Stimulated activated CD8-positive, alpha-beta memory T cell treated with anti-CD3 and anti-CD28 coated beads, Interleukin-15, amount 100 ng/mL, for 1 hour (primary cell): Measurements from ENCODE around the gene OGFOD3.

ENCODE experiments used
- DNase-seq: peaks from one replicate; pipeline ENCODE4 v3.0.0-alpha.2; 2020; ENCODE audit warnings: low read depth

The OGFOD3 gene

DNA sequence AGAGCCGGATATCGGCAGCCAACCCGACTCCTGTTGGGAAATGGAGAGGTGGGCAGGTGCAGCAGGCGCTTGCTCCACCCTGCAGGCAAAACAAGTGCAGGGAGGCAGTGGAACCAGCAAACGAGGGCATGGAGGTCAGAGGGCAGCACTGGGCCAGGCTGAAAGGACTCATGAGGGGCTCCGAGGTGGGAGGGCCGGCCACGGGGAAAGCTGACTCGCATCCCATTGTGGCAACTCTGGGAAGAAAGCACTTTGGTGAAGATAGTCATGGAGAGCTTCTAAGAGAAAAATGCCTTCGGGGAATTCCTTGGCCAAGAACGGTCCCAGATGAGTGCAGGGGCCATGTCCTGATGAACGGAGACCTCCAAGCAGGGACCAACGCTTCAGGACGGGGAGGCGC is 27.7 kb upstream of the OGFOD3 start:
- DNase-seq, result no peak

DNA sequence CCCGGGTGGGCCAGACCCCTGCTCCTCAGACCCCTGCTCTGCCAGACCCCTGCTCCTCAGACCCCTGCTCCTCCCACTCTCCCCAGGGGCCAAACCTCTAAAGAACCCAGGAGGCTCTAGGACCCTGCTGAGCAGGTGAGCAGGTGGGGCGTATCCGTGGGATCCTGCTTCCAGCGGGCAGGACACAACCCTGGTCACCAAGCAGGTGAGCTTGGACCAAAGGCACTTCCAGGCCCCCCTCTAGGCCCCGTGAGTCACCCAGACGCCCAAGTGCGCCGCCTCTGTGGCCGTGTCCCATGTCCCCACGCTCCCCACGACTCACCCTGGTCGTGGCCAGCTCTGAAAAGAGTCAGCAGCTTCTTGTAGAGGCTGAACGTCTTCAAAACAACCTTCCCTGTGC is 27.2 kb upstream of the OGFOD3 start:
- DNase-seq, result no peak

DNA sequence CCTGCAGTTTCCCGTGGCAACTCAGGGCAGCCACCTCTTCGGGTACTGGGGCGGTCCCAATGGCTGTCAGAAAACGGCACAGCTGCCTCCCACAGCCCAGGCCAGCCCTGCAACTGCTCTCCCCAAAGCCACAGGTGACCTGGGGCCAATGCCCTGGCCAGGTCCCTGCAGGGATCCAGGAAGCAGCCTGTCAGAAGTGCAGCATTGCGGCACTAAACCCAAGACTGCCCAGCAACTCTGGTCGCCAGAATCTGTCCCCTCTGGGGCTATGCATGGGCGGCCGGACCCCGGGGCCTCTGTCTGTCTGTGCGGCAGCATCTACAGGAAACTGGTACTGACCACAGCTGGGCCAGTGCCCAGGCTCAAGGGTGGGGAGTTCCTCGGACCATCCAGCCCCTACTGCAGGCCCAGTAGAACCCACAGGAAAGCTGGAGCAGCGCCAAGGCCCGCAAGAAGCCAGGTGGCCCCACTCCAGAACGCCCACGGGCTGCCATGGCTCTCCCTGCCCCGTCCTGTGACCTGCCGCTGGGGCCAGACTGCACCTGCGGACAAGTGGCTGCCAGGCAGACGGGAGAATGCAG is 26.6 kb upstream of the OGFOD3 start:
- DNase-seq, result no peak

DNA sequence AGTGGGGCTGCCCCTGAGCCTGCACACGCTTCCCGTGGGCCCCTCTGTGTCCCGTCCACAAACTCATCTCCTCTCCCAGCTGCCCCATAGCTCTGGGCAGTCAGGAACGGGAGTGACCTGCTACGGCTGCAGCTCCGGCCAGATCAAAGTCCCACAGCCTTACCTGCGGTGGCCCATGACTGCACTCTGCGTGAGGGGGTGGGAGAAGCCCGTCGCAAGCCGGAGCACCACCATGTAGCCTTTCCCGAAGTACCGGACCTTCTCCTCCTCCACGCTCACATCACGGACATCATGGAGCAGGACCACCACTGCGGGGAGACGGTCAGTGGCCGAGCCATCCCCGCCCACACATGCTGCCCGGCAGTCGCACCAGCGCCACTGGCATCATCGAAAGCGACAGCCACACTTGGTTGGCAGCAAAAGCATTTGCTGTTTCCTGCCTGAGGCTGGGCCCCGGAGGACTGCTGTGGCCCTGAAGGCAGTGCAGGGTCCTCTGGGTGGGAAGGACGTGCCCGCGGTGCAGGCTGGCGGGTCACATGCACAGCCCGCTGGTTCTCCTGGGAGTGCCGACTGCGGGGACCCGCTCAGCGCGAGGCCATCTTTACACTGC is 26.0 kb upstream of the OGFOD3 start:
- DNase-seq, result no peak

DNA sequence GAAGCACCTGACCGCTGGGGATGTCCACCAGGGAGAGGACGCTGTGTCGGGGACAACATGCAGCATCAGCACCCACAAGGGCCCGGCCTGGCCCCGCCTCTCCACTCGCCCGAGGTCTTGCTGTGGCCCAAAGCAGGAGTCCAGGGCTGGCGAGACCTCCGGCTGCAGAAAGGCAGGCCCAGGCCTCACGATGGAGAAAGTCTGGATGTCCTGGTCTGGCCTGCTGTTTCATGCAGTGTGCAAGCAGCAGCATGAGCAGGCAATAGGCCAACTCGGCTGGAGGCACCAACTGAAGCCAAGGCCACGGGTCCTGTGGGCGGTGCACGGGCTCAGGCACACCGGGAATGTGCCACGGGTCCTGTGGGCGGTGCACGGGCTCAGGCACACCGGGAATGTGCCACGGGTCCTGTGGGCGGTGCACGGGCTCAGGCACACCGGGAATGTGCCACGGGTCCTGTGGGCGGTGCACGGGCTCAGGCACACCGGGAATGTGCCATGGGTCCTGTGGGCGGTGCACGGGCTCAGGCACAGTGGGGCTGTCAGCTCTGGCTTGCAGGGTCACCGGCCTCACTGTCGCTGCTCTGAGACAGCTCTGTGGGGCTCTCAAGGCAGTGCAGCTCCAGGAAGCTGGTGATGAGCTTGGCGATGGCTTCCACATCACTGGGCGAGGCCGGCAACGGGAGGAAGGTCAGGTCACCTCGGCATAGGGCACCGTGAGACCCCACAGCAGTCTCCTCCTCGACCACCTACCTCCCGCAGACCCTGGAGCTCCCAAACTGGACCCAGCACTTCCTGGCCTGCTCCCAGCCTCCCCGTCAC is 25.3 kb upstream of the OGFOD3 start:
- DNase-seq, result no peak

DNA sequence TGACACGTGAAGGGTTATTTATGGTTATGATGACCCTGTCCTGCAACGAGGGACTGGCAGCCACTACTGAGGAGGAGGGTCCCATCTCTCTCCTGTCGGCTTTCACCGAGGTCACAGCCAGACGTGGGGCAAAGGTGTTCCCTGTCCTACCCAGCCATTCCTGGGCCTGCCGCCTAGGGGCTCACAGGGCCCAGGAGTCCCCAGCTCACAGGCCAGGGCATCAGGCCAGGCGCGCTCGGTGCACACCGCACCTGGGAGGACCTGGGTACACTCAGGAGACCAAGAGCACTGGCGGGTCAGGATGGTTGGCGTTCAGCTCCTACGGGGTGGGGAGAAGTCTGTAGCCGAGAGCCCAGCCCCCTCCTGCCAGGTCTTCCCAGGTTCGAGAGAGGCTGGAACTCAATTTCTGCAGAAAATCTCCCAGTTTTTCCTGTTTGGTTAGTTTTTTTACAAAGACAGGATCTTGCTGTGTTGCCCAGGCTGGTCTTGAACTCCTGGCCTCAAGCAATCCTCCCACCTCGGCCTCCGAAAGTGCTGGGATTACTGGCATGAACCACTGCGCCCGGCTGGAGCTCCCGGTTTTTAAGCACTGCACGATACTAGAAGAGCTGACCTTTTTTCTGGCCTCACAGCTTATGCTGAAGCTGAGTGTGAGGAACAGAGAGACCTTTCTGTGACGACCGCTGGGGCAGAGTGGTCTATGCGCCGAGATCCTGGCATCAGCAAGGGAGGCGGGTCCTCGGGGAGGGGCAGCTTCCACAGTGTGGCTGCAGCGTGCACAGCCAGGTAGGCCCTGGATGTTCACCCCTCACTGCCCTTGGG is 24.5 kb upstream of the OGFOD3 start:
- DNase-seq, result no peak

DNA sequence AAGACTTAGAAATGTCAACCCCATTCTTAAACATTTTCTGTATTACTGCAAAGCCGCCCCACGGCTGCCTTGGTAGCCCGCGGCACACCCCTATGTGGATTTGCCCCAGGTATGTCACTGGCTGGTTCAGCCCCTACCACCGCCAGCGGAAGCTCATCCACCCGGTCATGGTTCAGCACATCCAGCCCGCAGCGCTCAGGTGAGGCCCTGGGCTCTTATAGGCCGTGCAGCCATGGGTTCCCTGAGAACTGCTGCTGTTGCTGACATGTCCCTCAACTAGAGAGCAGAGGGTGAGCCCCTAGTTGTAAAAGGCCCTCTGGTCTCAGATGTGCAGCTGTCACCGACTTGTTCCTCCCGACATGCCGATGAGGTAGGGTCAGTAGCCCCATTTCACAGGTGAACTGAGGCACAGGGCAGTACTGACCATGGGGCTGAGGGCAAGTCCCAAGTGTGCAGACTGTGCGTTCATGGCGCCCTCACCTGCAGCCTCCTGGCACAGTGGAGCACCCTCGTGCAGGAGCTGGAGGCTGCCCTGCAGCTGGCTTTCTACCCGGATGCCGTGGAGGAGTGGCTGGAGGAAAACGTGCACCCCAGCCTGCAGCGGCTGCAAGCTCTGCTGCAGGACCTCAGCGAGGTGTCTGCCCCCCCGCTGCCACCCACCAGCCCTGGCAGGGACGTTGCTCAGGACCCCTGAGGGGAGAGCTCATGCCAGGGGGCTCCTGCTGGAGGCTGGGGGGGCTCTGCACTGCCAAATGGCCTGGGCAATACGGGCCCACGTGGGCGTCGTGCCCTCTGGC is 23.5 kb upstream of the OGFOD3 start:
- no peak for DNase-seq

DNA sequence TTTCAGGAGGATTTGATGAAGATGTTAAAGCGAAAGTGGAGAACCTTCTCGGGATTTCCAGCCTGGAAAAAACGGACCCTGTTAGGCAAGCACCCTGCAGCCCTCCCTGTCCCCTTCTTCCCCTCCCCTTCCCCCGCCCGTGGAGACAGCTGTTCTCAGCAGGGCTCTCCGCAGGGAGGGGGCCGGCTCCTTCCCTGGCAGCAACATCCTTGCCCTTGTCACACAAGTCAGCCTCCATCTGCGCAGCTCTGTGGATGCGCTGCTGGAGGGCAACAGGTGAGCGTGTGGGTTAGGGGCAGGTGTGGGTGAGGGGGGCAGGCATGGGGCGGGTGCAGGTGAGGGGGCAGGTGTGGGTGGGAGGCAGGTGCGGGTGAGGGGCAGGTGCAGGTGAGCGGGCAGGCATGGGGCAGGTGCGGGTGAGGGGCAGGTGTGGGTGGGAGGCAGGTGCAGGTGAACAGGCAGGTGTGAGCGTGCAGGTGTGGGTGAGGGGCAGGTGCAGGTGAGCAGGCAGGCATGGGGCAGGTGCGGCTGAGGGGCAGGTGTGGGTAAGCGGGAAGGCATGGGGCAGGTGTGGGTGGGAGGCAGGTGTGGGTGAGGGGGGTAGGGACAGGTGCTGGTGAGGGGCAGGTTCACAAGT is 22.7 kb upstream of the OGFOD3 start:
- no peak for DNase-seq

DNA sequence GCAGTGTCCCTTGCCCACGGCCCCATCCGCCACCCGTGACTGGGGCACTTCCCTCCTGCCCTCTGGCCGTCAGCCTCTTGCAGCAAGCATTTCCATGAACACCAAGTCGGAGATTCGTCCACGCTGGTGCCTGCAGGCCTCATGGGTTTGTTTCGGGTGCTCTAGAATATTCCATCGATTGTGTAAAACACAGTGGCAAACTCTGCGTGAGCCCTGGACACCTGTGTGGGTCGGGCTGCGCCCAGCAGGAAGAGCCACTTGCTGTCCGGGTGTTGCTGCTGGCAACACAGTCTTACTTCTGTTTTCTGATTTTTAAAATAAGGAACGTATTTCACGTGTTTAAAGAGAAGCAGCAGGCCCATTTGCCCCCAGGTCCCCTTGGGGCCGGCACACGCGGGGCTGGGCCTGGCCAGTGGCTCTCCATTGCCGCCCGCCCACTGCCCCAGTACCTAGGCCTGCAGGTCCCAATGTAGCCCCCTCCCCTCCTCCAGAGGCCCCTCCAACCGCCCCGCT is 22.1 kb upstream of the OGFOD3 start:
- DNase-seq, result no peak

DNA sequence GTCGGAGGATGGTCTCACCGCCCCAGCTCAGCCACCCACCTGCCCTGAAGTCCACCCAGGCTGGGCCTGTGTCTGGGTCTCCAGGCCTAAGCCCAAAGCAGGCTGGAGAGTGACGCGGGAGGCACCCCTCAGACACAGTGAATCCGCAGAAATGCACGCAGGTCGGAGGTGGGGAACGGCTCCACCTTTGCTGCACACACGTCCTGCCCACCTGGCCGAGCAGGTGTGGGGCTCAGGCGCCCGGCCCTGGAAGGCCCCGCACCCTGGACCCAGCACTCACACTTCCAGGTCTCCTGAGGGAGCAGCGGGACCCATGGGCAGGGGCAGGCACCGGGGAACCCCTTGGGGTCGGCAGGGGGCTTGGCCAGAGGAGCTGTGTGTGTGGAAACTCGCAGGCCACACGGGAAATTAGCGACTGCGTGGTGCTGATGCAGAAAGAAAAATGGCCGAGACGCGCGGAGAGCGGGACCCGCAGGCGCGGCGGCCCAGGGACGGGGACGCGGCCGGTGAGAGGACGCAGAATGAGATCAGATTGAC is 21.5 kb upstream of the OGFOD3 start:
- DNase-seq, result no peak

DNA sequence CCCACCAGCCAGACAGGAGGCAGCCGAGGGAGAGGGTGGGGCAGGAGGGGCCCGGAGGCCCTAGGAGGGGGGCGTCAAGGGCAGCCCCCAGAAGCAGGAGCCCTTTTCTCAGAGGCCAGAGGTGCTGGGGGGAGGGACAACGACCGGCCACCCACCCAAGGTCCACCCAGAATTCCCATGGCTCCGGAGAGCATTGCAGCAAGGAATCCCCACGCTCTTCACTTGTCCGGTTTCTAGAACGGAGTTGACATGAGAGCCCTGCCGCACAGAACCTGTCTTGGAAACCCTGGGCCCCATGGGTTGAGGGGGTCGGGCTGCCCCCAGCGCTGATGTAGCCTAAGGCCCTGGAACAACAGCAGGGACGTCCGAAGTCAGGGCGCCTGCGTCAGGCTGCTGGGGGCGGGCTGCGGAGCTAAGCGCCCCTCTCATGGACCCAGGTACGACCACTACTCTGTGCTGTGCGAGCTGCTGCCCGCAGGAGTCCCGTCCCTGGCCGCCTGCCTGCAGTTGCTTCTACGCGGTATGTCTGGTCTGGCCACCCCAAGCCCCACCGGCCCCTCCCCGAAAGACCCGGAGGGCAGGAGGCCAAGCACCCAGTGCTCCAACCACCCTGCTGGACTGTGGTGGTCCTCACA is 20.9 kb upstream of the OGFOD3 start:
- no peak for DNase-seq

DNA sequence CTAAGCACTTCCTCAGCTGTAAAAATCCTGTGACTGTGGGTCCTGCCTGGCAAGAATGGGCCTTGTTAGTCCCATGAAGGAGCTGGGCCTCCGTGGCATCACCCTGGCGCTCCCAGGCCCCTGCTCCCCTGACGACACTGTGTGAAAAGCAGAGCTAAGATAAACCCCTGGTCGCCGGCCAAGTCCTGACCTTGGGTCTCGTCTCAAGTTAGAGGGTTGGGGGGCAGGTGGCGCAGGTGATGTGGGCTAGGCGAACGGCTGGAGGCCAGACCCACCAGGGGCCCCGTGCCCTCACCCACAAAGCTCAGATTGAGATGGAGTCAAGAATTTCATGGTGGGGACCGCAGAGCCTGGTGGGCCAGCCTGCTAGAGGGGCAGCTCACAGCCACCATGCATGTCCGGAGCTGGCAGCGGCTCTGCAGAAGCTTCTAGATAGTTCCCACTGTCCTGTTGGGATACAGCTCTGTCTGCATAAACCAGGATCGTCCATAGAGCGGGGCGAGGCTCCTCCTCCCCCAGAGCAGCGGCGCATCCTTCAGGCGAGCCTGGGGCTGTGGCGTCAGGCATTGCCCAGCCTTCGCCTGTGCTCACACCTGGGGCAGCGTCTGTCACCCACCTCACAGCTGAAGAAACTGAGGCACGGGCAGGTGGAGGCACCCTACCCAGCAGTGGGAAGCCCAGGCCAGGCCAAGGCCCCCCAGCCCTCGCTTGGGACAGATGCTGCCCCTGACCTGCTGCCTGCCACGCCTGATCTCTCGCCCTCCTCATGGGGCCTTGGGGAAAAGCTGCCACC is 20.2 kb upstream of the OGFOD3 start:
- no peak for DNase-seq

DNA sequence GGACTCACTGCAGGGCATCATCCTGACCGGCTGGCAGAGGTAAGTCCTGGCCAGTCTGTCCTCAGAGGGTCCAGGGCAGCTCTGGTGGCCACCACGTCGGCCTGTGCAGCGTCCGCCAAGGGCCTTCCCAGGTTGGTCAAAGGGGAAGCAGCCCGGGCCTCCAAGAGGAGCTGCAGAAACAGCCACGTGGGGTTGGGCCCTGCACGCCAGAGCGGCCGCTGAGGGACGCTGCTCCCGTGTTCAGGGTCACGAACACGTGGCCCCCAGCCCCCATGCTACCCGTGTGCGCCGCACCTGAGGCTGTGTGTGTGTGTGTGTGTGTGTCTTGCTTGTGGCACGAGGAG is 18.9 kb upstream of the OGFOD3 start:
- DNase-seq, result no peak

DNA sequence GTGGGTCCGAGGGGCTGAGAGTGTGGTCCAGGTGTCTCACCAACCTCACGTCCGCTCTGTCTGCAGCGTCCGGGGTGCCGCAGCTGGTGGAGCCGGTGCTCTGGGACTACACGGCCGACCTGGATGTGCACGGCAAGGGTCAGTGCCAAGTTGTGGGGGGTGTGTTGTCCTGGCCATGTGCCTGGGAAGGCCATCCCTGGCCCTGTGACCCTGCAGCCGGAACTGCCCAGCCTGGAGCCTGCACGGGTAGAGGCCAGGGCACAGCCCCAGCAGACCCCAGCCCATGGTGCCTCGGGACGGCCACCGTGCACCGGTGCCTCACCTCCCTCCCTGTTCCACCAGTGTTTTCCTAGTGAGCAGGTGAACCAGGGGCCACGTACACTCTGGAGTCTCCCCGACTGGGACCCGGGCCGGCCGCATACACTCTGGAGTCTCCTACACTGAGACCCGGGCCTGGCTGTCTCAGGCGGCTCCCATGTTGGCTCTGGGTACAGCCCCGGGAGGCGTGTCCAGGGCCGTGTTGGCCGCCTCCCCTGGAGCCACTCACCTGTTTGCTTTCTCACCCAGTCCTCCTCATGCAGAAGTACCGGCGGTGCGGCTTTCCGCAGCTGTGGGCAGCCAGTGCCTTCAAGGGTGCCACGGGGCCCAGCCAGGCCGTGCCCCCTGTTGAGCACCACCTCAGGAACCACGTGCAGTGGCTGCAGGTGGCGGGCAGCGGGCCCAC is 18.4 kb upstream of the OGFOD3 start:
- no peak for DNase-seq

DNA sequence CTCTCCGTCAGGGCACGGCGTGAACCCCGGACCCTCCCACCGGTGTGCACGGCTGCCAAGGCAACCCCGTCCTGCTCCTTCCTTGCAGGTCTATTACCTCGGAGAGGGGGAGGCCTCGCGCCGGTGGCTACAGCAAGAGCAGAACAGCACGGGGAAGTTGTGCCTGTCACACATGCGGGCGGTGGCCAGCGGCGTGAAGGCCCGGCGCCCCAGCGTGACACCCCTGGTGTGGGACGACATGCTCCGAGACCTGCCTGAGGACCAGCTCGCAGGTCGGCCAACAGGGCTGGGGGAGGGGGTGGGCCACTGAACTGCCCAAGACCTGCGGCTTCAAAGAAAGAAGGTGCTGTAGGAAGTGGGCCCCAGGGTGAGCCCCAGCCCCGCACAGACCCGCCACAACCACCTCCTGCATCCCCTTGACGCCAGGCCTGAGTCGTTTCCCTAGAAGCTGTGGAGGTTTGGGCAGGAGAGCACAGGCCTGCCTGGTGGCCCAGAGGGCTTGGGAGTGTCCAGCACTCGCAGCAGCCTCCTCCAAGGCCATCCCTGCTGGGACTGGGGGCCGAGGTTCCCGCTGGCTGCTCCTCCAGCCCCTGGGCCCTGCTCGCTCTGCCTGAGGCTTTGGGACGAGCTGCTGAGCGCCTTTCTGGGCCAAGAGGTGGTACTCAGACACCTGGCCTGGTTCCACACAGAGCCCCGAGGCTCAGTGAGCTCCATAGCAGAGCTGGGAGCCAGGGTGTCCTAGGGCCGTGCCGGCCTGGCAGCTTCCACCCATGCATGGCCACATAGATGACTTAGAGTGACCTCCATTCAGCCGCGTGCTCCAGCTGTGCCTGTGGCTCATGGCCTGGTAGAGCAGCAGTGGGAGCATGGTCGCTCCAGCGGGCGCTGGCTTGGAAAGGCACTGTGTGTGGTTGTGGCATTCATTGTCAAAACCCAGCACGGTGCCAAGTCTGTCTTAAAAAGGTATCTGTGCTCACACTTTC is 17.5 kb upstream of the OGFOD3 start:
- no peak for DNase-seq

DNA sequence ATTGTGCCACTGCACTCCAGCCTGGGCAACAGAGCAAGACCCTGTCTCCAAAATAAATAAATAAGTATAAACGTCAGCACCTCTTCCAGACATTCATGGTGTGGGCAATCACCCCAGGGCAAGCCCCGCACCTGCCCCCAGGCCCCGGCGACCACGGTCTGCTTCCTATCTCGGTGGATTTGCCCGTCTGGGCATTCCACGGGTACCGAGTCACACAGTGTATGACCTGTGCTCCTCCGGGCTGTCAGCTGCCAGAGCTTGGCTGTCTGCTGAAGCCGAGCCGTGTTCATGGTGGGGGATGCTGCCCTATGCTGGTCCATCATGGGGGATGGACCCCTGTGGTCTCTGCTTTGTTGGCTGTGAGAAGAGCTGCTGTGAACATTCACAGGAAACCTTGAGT is 16.7 kb upstream of the OGFOD3 start:
- DNase-seq, result no peak

DNA sequence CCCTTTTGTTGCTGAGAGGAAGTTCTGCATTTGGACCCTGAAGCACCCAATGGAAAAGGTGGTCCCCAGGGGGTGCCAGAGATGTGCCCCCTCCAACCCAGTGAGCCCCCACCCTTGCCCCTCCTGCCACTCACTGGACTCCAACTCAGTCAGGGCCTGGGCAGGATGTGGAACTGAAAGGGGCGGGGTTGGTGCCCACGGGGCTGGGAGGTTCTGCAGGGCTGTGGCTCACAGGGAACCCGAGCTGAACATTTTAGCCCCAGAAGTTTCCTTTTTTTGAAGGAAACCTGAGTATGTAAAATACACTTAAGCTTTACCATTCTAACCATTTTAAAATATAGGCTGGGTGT is 15.8 kb upstream of the OGFOD3 start:
- DNase-seq, result no peak
